Activated naive CD4-positive, alpha-beta T cell treated with anti-CD3 and anti-CD28 coated beads, Interleukin-2, amount 50 U/mL, for 72 hours (primary cell): ENCODE measurements around the gene DNAJA3. TPM values are rescaled to one million over a fixed set of nuclear protein-coding genes. Genes with fewer than 3 reads are reported as not detected.
A peak's percentile ranks its signal among the peaks of the same experiment; 100 is the strongest.

Source experiments
- ATAC-seq, 2 donors: fragments of 150-1000 bp; cut with Tn5 transposase; 2 replicates each; pipeline ENCODE4 v1.10.0; 2021; ENCODE audit warnings: mild to moderate bottlenecking in 2 of 2, moderate library complexity in 2 of 2
- DNase-seq, 2 donors: peaks; one replicate each; pipeline ENCODE4 v3.0.0; 2021 to 2022; ENCODE audit warnings: low spot score in 2 of 2
- H3K27ac Mint-ChIP-seq, 2 donors: one replicate each; pipeline ENCODE4 v1.8.0; 2022; ENCODE audit warnings: mild to moderate bottlenecking in 2 of 2, mixed read lengths in 2 of 2
- H3K36me3 Mint-ChIP-seq, 2 donors: one replicate each; pipeline ENCODE4 v1.8.0; 2022; ENCODE audit warnings: mixed read lengths in 2 of 2
- H3K9me3 Mint-ChIP-seq, 2 donors: one replicate each; pipeline ENCODE4 v1.8.0; 2022; ENCODE audit warnings: mixed read lengths in 2 of 2
- total RNA-seq, 2 donors: library from RNA; stranded (reverse); gene quantifications; one replicate each; pipeline ENCODE4 v1.2.3, GENCODE V29; 2022

Gene DNAJA3
- total RNA-seq, 2 donors from 2014 or later = 66.2 to 79.2 TPM

- Mint-ChIP-seq H3K36me3 (peaks cover 8 to 16% of the 10 kb centered on the region in 2 donors), H3K27ac (peak overlapping the region; percentile 32 to 38)
- ATAC-seq = no peak
Measured at GRCh38 chr16:4443271-4443670, 17.6 kb downstream of the DNAJA3 start.

GRCh38 chr16:4443986-4444385, 18.3 kb downstream of the DNAJA3 start:
- Mint-ChIP-seq H3K9me3 (no peaks in the 10 kb centered on the region), H3K27ac (peak overlapping the region; percentile 32 to 38), H3K36me3 (peaks cover 8 to 16% of the 10 kb centered on the region in 2 donors)
- ATAC-seq = no peak
- no peak for DNase-seq

More at GRCh38 chr16:4443271-4443670, 17.6 kb downstream of the DNAJA3 start:
- DNase-seq = no peak
- no peaks in the 10 kb centered on the region for H3K9me3 Mint-ChIP-seq

- Mint-ChIP-seq H3K27ac (no peak overlapping the region), H3K9me3 (no peaks in the 10 kb centered on the region), H3K36me3 (peaks cover 0 to 14% of the 10 kb centered on the region in 2 donors)
- DNase-seq (no peak), ATAC-seq (no peak)
Measured at GRCh38 chr16:4450430-4450829, 24.8 kb downstream of the DNAJA3 start.

GRCh38 chr16:4450931-4451519, 25.4 kb downstream of the DNAJA3 start:
- Mint-ChIP-seq H3K9me3 (no peaks in the 10 kb centered on the region), H3K36me3 (peaks cover 0 to 16% of the 10 kb centered on the region in 2 donors), H3K27ac (peak overlapping the region in 1 of 2 donors; percentile 82)
- no peak for ATAC-seq
- no peak for DNase-seq

GRCh38 chr16:4452674-4453073, 27.0 kb downstream of the DNAJA3 start:
- peaks cover 6 to 12% of the 10 kb centered on the region in 2 donors for H3K36me3 Mint-ChIP-seq
- DNase-seq (no peak), ATAC-seq (no peak)
- H3K9me3 Mint-ChIP-seq = no peaks in the 10 kb centered on the region
- peak overlapping the region; percentile 12 to 92 for H3K27ac Mint-ChIP-seq

- peak overlapping the region in 1 of 2 donors; percentile 72 for H3K27ac Mint-ChIP-seq
- H3K36me3 Mint-ChIP-seq = peaks cover 6 to 12% of the 10 kb centered on the region in 2 donors
- no peak for DNase-seq
- no peak for ATAC-seq
- H3K9me3 Mint-ChIP-seq = no peaks in the 10 kb centered on the region
Measured at GRCh38 chr16:4454623-4455022, 29.0 kb downstream of the DNAJA3 start.

- no peak for ATAC-seq
- H3K9me3 Mint-ChIP-seq = no peaks in the 10 kb centered on the region
- H3K27ac Mint-ChIP-seq = peak overlapping the region in 1 of 2 donors; percentile 72
- peaks cover 6 to 12% of the 10 kb centered on the region in 2 donors for H3K36me3 Mint-ChIP-seq
- no peak for DNase-seq
Measured at GRCh38 chr16:4455081-4455480, 29.4 kb downstream of the DNAJA3 start.

- no peak for DNase-seq
- Mint-ChIP-seq H3K36me3 (peaks cover 8 to 14% of the 10 kb centered on the region in 2 donors), H3K27ac (peak overlapping the region in 1 of 2 donors; percentile 72), H3K9me3 (no peaks in the 10 kb centered on the region)
- no peak for ATAC-seq
Measured at GRCh38 chr16:4455951-4456350, 30.3 kb downstream of the DNAJA3 start.

- Mint-ChIP-seq H3K36me3 (peaks cover 8 to 11% of the 10 kb centered on the region in 2 donors), H3K9me3 (no peaks in the 10 kb centered on the region), H3K27ac (peak overlapping the region in 1 of 2 donors; percentile 82)
- ATAC-seq (no peak), DNase-seq (no peak)
Measured at GRCh38 chr16:4460936-4461249, 35.2 kb downstream of the DNAJA3 start.

- ATAC-seq (peak in 1 of 2 donors; percentile 24), DNase-seq (no peak)
- no peaks in the 10 kb centered on the region for H3K9me3 Mint-ChIP-seq
- peaks cover 8 to 11% of the 10 kb centered on the region in 2 donors for H3K36me3 Mint-ChIP-seq
- peak overlapping the region in 1 of 2 donors; percentile 82 for H3K27ac Mint-ChIP-seq
Measured at GRCh38 chr16:4461250-4462085, 35.8 kb downstream of the DNAJA3 start.

- H3K9me3 Mint-ChIP-seq = no peaks in the 10 kb centered on the region
- DNase-seq = no peak
- peaks cover 5 to 12% of the 10 kb centered on the region in 2 donors for H3K36me3 Mint-ChIP-seq
- peak overlapping the region; percentile 65 for H3K27ac Mint-ChIP-seq
- ATAC-seq = no peak
Measured at GRCh38 chr16:4463522-4464163, 38.0 kb downstream of the DNAJA3 start.

GRCh38 chr16:4465977-4466779, 40.5 kb downstream of the DNAJA3 start:
- no peak for DNase-seq
- Mint-ChIP-seq H3K27ac (peak overlapping the region; percentile 31 to 79), H3K9me3 (no peaks in the 10 kb centered on the region), H3K36me3 (peaks cover 0 to 8% of the 10 kb centered on the region in 2 donors)
- peak; percentile 72 to 91 for ATAC-seq

GRCh38 chr16:4467916-4468315, 42.2 kb downstream of the DNAJA3 start:
- ATAC-seq = no peak
- Mint-ChIP-seq H3K36me3 (peaks cover 0 to 8% of the 10 kb centered on the region in 2 donors), H3K9me3 (no peaks in the 10 kb centered on the region), H3K27ac (peak overlapping the region in 1 of 2 donors; percentile 22)
- no peak for DNase-seq

- Mint-ChIP-seq H3K27ac (no peak overlapping the region), H3K9me3 (no peaks in the 10 kb centered on the region), H3K36me3 (peaks cover 0 to 5% of the 10 kb centered on the region in 2 donors)
- ATAC-seq (no peak), DNase-seq (no peak)
Measured at GRCh38 chr16:4468972-4469371, 43.3 kb downstream of the DNAJA3 start.

GRCh38 chr16:4471869-4472268, 46.2 kb downstream of the DNAJA3 start:
- no peak for DNase-seq
- Mint-ChIP-seq H3K36me3 (peaks cover 4 to 5% of the 10 kb centered on the region in 2 donors), H3K27ac (peak overlapping the region in 1 of 2 donors; percentile 30), H3K9me3 (no peaks in the 10 kb centered on the region)
- ATAC-seq = no peak

- Mint-ChIP-seq H3K36me3 (peaks cover 4% of the 10 kb centered on the region in 2 donors), H3K27ac (peak overlapping the region in 1 of 2 donors; percentile 90), H3K9me3 (no peaks in the 10 kb centered on the region)
- ATAC-seq = no peak
- DNase-seq = no peak
Measured at GRCh38 chr16:4472880-4473279, 47.2 kb downstream of the DNAJA3 start.
